ENCODE measurements around the gene PSMA5.

DNA sequence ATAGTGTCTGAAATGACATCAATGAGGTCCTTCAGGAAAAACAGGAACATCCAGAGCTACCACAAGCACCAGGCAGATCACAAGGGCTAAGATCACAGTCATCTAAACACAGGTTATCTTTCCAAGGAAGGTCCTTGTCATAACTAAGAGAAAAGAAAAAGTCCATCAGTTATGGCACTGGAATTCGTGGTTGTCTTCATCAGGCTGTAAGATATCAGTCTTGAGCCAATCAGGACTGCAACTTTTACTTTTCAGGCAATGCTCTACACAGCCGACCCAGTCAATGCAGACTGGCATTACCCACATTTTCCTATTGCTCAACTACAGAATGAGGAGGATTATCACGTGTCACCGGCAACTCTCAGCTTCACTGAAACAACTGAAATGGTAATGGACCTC is 54.9 kb downstream of the PSMA5 start:
- TF ChIP-seq POLR2A (IDR thresholded peaks at IDR 0.05) (no peak), POLR2AphosphoS5 (IDR thresholded peaks at IDR 0.05) (peak in 1 of 3 donors; percentile 32), EP300 (IDR thresholded peaks at IDR 0.05) (no peak)
- TF ChIP-seq, protein P1, sequence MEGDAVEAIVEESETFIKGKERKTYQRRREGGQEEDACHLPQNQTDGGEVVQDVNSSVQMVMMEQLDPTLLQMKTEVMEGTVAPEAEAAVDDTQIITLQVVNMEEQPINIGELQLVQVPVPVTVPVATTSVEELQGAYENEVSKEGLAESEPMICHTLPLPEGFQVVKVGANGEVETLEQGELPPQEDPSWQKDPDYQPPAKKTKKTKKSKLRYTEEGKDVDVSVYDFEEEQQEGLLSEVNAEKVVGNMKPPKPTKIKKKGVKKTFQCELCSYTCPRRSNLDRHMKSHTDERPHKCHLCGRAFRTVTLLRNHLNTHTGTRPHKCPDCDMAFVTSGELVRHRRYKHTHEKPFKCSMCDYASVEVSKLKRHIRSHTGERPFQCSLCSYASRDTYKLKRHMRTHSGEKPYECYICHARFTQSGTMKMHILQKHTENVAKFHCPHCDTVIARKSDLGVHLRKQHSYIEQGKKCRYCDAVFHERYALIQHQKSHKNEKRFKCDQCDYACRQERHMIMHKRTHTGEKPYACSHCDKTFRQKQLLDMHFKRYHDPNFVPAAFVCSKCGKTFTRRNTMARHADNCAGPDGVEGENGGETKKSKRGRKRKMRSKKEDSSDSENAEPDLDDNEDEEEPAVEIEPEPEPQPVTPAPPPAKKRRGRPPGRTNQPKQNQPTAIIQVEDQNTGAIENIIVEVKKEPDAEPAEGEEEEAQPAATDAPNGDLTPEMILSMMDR (IDR thresholded peaks at IDR 0.05) = no peak

All from suprapubic skin (tissue), 4 donors.